Memory B cell (primary cell): Measurements from ENCODE around the gene UGT2A1.

Experiments used
- ATAC-seq: fragments of 150-1000 bp; cut with Tn5 transposase; 2 replicates; pipeline ENCODE4 v1.10.0; 2021; ENCODE audit warnings: low read depth, mild to moderate bottlenecking, moderate library complexity
- DNase-seq, 2 donors: peaks; one replicate each; pipeline ENCODE4 v3.0.0; 2022; ENCODE audit warnings: low spot score in 2 of 2
- H3K27ac Mint-ChIP-seq: one replicate; pipeline ENCODE4 v1.8.0; 2022; ENCODE audit warnings: mild to moderate bottlenecking, moderate library complexity, mixed read lengths
- H3K27me3 Mint-ChIP-seq: one replicate; pipeline ENCODE4 v1.8.0; 2022; ENCODE audit warnings: mixed read lengths
- H3K36me3 Mint-ChIP-seq: one replicate; pipeline ENCODE4 v1.8.0; 2022; ENCODE audit warnings: mild to moderate bottlenecking, mixed read lengths
- H3K4me1 Mint-ChIP-seq: one replicate; pipeline ENCODE4 v1.8.0; 2022; ENCODE audit warnings: mixed read lengths
- H3K4me3 Mint-ChIP-seq: one replicate; pipeline ENCODE4 v1.8.0; 2022; ENCODE audit warnings: mild to moderate bottlenecking, moderate library complexity, mixed read lengths
- H3K9me3 Mint-ChIP-seq: one replicate; pipeline ENCODE4 v1.8.0; 2022; ENCODE audit warnings: mixed read lengths

UGT2A1 gene

DNA sequence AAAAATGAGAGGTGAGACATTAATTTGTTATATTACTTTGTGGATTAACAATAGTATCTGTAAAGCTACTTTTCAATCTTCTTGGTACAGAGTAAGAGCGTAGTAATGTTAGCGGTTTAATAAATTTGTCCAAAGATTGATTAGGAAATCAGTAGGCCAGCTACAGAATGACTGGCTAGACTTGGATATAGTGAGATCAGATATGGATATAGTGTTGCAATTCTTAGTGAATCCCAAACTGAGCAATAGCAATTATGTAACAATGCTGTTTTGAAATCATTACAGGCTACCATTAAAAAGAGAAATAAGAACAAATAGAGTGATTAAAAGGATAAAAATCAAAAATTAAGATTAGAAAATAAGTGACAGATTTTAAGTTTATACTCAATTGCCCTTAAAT, 12.8 kb downstream of the UGT2A1 start:
- Mint-ChIP-seq H3K27me3 (no peaks in the 10 kb centered on the region), H3K9me3 (peaks cover 3% of the 10 kb centered on the region), H3K4me1 (no peaks in the 10 kb centered on the region), H3K36me3 (no peaks in the 10 kb centered on the region), H3K27ac (no peak overlapping the region), H3K4me3 (no peak overlapping the region)
- DNase-seq (no peak), ATAC-seq (no peak)

- Mint-ChIP-seq H3K27me3 (no peaks in the 10 kb centered on the region), H3K4me3 (no peak within 1 kb of the TSS), H3K4me1 (no peaks in the 10 kb centered on the region), H3K27ac (no peak within 1 kb of the TSS), H3K36me3 (no peaks in the 10 kb centered on the region), H3K9me3 (peaks cover 3% of the 10 kb centered on the region)
- no peak for ATAC-seq
- DNase-seq: no peak
These were observed 13.5 kb downstream of the UGT2A1 start, which contains the start of gene UGT2A2 for GRCh38 chr4:69639542-69639941. Gene UGT2A2 (minus strand): TSS chr4:69639642. CDS start chr4:69639640, 2 bp downstream.

- ATAC-seq (no peak), DNase-seq (no peak)
- Mint-ChIP-seq H3K27me3 (no peaks in the 10 kb centered on the region), H3K9me3 (peaks cover 14% of the 10 kb centered on the region), H3K4me1 (no peaks in the 10 kb centered on the region), H3K4me3 (no peak overlapping the region), H3K36me3 (no peaks in the 10 kb centered on the region), H3K27ac (no peak overlapping the region)
These were observed 35.9 kb downstream of the UGT2A1 start for GRCh38 chr4:69617083-69617694.

GRCh38 chr4:69610484-69610883, 42.6 kb downstream of the UGT2A1 start:
- H3K27me3 Mint-ChIP-seq: no peaks in the 10 kb centered on the region
- no peak for DNase-seq
- ATAC-seq: no peak
- no peak overlapping the region for H3K4me3 Mint-ChIP-seq
- no peak overlapping the region for H3K27ac Mint-ChIP-seq
- H3K9me3 Mint-ChIP-seq: peaks cover 1% of the 10 kb centered on the region
- H3K36me3 Mint-ChIP-seq: no peaks in the 10 kb centered on the region
- no peaks in the 10 kb centered on the region for H3K4me1 Mint-ChIP-seq

DNA sequence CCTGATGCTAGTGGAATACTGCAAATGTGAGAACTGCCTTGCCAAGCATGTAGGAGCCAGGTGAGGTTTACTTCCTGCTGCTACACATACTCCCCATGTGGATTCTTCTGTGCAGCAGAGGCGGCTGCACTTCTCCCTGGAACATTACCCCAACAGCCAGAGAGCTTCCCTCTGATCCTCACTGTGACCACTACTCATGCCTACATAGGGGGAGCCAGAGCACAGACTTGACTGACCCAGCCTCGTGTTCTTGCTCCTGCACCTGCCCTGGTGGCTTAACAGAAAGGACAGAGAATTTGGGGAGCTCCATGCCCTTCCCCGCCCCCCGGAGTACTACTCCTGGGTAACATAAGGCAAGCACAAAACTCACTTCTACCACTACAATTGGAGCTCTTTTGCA, 52.0 kb downstream of the UGT2A1 start:
- ATAC-seq: no peak

DNA sequence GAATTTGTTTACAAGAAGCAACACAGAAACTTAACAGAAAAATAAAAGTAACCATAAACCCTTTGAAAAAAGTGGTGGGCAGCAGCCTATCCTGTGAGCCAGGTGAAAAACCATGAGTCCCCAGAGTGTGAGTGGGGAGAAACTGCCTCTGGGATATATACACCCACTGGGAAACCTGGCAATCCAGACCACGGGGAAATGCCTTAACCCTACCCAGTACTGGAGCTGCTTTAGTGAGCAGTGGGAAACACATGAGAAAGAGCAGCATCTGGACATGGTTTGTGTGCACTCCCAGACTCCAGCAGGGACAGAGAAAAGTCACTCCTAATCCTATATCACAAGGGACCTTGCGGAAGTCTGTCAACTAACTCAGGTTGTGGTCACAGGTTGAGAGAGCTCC, 53.0 kb downstream of the UGT2A1 start:
- no peak for DNase-seq
- Mint-ChIP-seq H3K27me3 (peaks cover 3% of the 10 kb centered on the region), H3K4me3 (no peak overlapping the region), H3K27ac (no peak overlapping the region), H3K9me3 (peaks cover 3% of the 10 kb centered on the region), H3K4me1 (no peaks in the 10 kb centered on the region), H3K36me3 (no peaks in the 10 kb centered on the region)
- ATAC-seq: no peak

More for the DNA sequence above, 52.0 kb downstream of the UGT2A1 start:
- no peak for DNase-seq
- Mint-ChIP-seq H3K36me3 (no peaks in the 10 kb centered on the region), H3K4me1 (no peaks in the 10 kb centered on the region), H3K9me3 (peaks cover 3% of the 10 kb centered on the region), H3K4me3 (no peak overlapping the region), H3K27ac (no peak overlapping the region), H3K27me3 (peaks cover 3% of the 10 kb centered on the region)

DNA sequence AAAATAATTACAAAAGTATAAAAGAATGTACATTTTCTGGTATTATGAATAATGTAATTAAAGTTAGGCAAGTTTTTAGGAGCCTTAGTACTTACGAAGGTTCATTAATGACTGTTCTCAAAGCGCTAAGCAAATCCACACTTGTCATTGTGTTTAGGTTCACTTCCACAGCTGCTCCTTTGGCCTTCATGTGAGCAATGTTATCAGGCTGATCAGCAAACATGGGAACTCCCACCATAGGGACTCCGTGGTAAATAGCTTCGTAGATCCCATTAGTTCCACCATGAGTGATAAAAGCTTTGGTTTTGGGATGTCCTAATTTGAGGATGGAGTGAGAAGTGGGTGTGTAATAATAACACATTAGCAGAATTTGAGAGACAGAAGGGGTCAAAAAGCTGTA, 58.7 kb downstream of the UGT2A1 start:
- no peaks in the 10 kb centered on the region for H3K9me3 Mint-ChIP-seq
- no peak overlapping the region for H3K27ac Mint-ChIP-seq
- no peak for DNase-seq
- no peak for ATAC-seq
- peaks cover under 1% of the 10 kb centered on the region for H3K27me3 Mint-ChIP-seq
- H3K4me1 Mint-ChIP-seq: no peaks in the 10 kb centered on the region
- no peak overlapping the region for H3K4me3 Mint-ChIP-seq
- no peaks in the 10 kb centered on the region for H3K36me3 Mint-ChIP-seq

DNA sequence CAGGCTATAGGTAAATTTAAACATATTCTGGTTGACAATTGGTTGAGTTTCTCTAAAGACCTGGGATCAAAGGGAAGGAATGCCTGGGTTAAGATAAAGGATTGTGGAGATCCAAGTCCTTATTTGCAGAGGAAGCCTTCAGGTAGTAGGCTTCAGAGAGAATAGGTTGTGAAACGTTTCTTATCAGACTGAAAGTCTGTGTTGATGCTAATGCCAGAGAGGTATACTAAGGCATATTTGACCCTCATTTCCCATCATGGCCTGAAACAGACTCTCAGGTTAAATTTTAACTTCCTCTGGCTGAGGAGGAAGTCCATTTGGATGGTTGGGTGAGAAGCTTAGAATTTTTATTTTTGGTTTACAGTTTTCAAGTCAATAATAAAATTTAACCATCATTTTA, 61.7 kb downstream of the UGT2A1 start:
- Mint-ChIP-seq H3K9me3 (no peaks in the 10 kb centered on the region), H3K27ac (no peak overlapping the region), H3K4me1 (no peaks in the 10 kb centered on the region)

GRCh38 chr4:69589884-69590283, 63.2 kb downstream of the UGT2A1 start:
- no peak overlapping the region for H3K4me3 Mint-ChIP-seq
- ATAC-seq (no peak), DNase-seq (no peak)
- H3K27ac Mint-ChIP-seq: no peak overlapping the region
- no peaks in the 10 kb centered on the region for H3K27me3 Mint-ChIP-seq
- H3K36me3 Mint-ChIP-seq: no peaks in the 10 kb centered on the region
- H3K4me1 Mint-ChIP-seq: no peaks in the 10 kb centered on the region
- H3K9me3 Mint-ChIP-seq: peaks cover 1% of the 10 kb centered on the region

More for the DNA sequence above, 61.7 kb downstream of the UGT2A1 start:
- no peak for DNase-seq
- Mint-ChIP-seq H3K36me3 (no peaks in the 10 kb centered on the region), H3K4me3 (no peak overlapping the region), H3K27me3 (no peaks in the 10 kb centered on the region)
- no peak for ATAC-seq

- Mint-ChIP-seq H3K36me3 (no peaks in the 10 kb centered on the region), H3K27ac (no peak overlapping the region), H3K4me1 (no peaks in the 10 kb centered on the region), H3K27me3 (no peaks in the 10 kb centered on the region), H3K9me3 (peaks cover 1% of the 10 kb centered on the region), H3K4me3 (no peak overlapping the region)
- no peak for ATAC-seq
- DNase-seq: no peak
These were observed 68.9 kb downstream of the UGT2A1 start for GRCh38 chr4:69584135-69584534.

DNA sequence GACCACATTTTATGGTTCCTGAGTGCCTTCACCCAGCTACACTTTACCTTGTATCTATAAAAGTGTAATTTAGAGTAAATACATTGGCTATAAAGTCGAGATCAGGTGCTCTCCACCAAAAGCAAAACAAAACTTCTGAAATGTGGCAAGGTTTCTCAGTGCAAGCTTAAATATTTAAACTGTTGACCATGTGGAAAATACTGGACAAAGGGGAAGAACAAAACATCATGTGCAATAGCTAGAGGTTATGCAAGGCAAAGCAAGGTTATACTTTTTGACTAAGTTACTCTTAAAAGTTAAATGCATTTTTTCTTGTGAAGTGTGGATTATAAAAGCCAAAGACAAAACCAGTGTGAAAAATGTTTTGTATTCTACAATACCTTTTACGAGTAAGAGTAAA, 69.5 kb downstream of the UGT2A1 start:
- Mint-ChIP-seq H3K36me3 (no peaks in the 10 kb centered on the region), H3K4me1 (no peaks in the 10 kb centered on the region), H3K27me3 (no peaks in the 10 kb centered on the region), H3K4me3 (no peak overlapping the region), H3K27ac (no peak overlapping the region), H3K9me3 (peaks cover 2% of the 10 kb centered on the region)
- ATAC-seq: no peak
- no peak for DNase-seq

DNA sequence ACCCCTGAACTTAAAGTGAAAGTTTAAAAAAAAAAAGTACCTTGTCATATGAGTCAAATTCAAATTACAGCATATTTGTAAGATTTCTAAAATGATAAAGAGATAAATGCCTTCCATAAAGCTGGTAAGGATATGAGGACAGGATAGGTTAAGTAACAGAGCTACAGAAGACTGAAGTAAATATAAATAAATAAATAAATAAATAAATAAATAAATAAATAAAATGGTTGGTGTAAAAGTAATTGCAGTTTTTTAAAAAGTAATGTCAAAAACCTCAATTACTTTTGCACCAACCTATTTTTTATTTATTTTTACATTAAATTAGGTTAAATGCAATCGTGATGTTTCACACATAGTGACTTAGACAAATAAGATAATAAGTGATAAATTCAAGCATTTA, 75.8 kb downstream of the UGT2A1 start:
- DNase-seq (no peak), ATAC-seq (no peak)
- no peak overlapping the region for H3K4me3 Mint-ChIP-seq
- H3K36me3 Mint-ChIP-seq: no peaks in the 10 kb centered on the region
- H3K27me3 Mint-ChIP-seq: no peaks in the 10 kb centered on the region
- peaks cover 3% of the 10 kb centered on the region for H3K9me3 Mint-ChIP-seq
- H3K27ac Mint-ChIP-seq: no peak overlapping the region
- no peaks in the 10 kb centered on the region for H3K4me1 Mint-ChIP-seq

DNA sequence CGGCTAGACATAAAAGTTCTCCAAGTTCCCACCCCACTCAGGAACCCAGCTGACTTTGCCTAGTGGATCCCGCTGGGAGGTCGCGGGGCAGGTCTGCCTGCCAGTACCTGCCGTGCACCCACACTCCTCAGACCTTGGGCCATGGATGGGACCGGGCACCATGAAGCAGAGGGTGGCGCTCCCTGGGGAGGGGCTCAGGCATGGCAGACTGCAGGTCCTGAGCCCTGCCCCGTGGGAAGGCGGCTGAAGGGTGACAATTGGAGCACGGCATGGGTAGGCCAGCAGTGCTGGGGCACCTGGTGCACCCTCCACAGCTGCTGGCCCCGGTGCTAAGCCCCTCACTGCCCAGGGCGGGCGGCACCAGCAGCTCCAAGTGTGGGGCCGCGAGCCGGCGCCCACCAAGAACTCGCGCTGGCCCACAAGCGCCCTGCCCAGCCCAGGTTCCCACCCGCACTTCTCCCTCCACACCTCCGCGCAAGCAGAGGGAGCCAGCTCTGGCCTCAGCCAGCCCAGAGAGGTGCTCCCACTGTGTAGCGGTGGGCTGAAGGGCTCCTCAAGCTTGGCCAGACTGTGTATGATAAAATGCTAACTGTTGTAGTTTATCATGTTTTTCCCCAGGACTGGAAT, 76.7 kb downstream of the UGT2A1 start:
- Mint-ChIP-seq H3K36me3 (no peaks in the 10 kb centered on the region), H3K4me1 (no peaks in the 10 kb centered on the region), H3K27me3 (no peaks in the 10 kb centered on the region), H3K27ac (no peak overlapping the region), H3K9me3 (peaks cover 3% of the 10 kb centered on the region), H3K4me3 (no peak overlapping the region)
- no peak for ATAC-seq
- DNase-seq: no peak

GRCh38 chr4:69568787-69569186, 84.3 kb downstream of the UGT2A1 start:
- Mint-ChIP-seq H3K9me3 (peaks cover 2% of the 10 kb centered on the region), H3K27me3 (no peaks in the 10 kb centered on the region), H3K4me3 (no peak overlapping the region), H3K27ac (no peak overlapping the region), H3K4me1 (no peaks in the 10 kb centered on the region), H3K36me3 (no peaks in the 10 kb centered on the region)
- DNase-seq (no peak), ATAC-seq (no peak)

DNA sequence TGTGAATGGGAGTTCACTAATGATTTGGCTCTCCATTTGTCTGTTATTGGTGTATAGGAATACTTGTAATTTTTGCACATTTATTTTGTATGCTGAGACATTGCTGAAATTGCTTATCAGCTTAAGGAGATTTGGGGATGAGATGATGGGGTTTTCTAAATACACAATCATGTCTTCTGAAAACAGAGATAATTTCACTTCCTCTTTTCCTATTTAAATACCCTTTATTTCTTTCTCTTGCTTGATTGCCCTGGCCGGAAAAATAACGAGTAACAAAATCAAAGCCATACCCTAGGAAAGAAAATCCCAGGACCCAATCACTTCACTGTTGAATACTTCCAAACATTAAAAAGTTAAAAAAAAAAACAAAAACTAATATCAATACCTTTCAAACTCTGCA, 89.6 kb downstream of the UGT2A1 start:
- DNase-seq (no peak), ATAC-seq (no peak)
- Mint-ChIP-seq H3K4me1 (no peaks in the 10 kb centered on the region), H3K27me3 (no peaks in the 10 kb centered on the region), H3K9me3 (peaks cover 3% of the 10 kb centered on the region), H3K27ac (no peak overlapping the region), H3K36me3 (no peaks in the 10 kb centered on the region), H3K4me3 (no peak overlapping the region)
